HG03460 (cell line): Measurements from ENCODE around the gene UVSSA.

ENCODE experiments used
- ATAC-seq: cut with Tn5 transposase; IDR thresholded peaks from one replicate; pipeline ENCODE4 v1.9.1; 2021; ENCODE audit not compliant: unreplicated experiment

Gene UVSSA

DNA sequence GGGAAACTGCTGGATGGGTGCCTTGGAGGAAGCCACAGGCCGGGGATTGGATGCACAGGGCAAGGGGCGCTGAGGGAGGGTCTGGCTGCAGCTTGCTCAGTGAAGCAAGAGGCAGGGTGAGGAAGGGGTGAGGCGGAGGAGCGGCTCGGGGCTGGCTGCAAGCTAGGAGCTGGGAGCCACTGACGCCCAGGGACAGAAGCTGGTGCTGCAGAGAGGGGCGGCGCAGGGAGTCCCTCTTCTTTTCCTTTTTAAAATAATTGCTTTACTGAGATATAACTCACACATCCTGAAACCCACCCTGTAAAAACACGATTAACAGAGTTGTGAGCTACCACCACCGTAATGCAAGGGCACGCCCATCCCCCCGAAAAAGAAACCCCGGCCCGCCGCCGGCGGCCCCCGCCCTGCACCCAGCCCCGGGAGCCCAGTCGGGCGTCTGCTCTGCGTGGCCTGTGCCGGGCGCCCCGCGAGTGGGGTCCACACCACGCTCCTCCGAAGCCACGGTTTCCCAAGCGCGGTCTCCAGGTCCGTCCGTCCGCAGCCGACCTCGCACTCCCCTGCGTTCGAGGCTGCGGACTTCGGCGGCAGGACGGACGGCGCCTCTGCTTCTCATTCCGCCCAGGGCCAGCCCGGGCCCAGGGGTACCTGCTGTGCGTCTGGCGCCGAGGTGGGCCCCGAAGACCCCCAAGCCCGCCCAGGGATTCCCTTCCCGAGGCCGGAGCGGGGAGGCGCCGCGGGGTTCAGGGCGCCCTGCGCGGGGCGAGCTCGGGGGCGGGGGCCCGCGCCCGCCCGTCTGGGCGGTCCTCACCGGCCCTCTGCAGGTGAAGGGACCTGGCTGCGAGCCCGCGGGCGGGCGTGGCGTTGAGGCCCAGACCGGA lies 866 bp upstream of the UVSSA start:
- ATAC-seq, result peak; percentile 25

GRCh38 chr4:1347410-1347864 lies 429 bp downstream of the UVSSA start:
- peak; percentile 22 for ATAC-seq

GRCh38 chr4:1348014-1348513 lies 1.1 kb downstream of the UVSSA start:
- ATAC-seq, result no peak

- no peak for ATAC-seq
Measured at GRCh38 chr4:1348746-1349145, 1.7 kb downstream of the UVSSA start.

DNA sequence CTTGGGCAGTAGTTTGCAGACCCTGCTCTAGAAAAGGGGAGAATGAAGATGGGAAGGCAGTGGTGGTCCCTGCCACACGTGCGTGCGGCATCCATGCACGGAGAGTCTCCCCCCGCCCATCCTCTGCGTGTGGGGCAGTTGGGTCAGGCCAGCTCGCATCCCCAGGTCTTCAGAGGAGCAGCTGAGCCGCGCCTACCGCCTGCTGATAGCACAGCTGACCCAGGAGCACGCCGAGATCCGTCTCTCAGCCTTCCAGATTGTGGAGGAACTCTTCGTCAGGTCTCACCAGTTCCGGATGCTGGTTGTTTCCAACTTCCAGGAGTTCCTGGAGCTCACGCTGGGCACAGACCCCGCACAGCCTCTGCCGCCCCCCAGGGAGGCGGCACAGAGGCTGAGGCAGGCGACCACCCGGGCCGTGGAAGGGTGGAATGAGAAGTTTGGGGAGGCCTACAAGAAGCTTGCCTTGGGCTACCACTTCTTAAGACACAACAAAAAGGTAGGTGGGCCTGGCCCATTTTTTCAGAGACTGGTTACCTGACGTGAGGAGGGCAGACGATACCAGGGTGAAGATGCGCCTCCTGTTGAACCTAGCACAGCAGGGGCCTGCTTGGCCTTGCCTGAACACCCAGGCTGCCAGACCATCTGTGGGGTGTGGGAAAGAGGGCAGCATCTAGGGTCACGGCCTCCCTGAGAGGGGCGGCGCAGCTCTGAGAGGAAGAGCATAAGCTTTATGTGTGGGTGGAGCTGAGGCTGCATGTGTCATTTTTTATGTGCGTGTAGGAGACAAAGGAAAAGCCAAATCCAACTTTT lies 2.6 kb downstream of the UVSSA start:
- ATAC-seq, result no peak

DNA sequence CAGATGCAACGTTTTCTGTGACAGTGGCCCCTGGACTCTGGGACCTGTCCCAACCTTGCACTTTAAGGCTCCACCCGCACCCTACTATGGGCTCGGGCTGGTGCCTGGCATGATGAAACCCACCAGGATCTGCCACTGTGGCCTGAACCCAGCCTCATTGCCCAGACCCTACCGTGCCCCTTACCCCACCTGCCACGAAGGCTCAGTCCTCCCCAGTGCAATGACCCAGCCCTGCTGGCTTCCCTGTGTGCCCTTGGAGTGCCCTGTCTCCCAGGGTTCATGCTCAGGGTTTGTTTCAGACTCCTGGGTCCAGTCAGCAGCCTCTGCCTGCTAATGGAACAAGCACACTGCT lies 3.1 kb downstream of the UVSSA start:
- no peak for ATAC-seq

DNA sequence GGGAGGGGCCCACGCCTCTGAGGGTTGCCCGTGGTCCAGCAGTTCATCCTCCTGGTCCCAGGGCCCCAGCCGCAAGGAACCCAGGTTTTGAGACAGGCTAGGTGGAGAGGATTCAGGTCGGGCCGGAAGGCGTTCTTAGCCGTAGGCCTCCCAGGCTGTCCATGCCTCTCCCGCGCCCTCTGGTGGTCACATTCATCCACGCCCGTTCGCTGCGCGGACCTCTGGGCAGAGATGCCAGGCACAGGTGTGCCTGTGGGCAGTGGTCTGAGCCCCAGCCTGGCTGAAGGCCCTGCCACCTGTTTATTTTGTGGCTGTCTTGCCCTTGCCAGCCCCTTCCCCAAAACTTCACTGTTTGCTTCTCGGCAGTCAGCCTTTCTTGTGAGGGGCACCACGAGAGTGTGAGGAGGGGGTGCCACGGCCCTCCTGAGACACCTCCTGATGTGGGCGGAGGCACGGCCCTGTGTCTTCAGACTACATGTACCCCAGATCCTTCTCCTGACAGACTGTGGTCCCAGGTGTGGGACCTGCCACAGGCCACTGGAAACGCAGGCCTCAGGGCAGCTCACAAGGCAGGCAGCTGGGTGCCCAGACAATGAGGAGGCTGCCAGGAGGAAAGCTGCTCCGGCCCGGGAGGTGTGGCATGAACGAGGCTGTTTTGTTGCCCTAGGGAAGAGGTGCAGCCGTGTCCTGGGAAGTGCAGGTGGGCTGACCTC lies 5.0 kb downstream of the UVSSA start:
- ATAC-seq, result no peak

DNA sequence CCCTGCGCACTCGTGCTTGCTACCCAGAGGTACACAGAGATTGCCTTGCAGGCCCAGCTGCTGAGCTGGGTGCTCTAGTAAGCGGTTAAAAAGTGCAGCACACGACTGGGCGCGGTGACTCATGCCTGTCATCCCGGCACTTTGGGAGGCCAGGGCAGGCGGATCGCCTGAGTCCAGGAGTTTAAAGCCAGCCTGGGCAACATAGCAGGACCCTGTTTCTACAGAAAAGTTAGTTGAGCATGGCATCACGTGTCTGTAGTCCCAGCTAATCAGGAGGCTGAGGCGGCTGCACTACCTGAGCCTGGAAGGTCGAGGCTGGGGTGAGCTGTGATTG lies 5.5 kb downstream of the UVSSA start:
- no peak for ATAC-seq

DNA sequence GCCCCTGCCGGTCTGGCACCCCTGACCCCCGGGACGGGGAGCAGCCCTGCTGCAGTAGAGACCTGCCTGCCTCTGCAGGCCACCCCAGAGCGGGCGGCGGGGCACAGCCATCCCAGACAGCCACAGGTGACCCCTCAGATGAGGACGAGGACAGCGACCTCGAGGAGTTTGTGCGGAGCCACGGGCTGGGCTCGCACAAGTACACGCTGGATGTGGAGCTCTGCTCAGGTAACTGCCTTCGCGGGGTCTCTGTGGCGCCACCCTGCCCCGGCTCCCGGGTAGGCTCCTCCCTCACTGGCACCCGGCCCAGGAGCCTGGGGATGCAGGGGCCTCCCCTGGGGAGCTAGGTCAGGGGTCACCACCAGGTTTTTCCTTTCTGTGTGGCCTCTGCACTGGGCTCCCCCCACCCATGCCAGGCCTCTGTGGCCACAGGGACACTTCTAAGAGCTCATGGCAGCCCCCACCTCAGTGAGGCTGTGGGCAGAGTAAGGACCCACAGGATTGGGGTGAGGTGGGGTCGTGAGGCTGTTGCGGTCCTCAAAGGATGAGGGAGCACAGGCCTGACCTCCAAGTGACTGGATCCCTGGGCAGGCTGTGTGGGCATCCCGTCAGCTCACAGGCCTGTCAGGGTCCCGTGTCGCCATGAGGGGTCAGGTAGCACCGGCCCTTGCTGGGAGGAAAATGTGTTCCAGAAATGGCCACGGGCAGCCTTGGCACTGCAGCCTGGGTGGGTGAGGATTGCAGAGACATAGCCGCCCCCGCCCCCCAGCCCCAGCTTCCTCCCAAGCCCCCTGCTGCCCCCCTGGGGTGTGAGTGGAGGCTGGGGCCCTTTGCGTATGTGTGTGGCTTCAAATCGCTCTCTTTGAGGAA lies 6.4 kb downstream of the UVSSA start:
- no peak for ATAC-seq

DNA sequence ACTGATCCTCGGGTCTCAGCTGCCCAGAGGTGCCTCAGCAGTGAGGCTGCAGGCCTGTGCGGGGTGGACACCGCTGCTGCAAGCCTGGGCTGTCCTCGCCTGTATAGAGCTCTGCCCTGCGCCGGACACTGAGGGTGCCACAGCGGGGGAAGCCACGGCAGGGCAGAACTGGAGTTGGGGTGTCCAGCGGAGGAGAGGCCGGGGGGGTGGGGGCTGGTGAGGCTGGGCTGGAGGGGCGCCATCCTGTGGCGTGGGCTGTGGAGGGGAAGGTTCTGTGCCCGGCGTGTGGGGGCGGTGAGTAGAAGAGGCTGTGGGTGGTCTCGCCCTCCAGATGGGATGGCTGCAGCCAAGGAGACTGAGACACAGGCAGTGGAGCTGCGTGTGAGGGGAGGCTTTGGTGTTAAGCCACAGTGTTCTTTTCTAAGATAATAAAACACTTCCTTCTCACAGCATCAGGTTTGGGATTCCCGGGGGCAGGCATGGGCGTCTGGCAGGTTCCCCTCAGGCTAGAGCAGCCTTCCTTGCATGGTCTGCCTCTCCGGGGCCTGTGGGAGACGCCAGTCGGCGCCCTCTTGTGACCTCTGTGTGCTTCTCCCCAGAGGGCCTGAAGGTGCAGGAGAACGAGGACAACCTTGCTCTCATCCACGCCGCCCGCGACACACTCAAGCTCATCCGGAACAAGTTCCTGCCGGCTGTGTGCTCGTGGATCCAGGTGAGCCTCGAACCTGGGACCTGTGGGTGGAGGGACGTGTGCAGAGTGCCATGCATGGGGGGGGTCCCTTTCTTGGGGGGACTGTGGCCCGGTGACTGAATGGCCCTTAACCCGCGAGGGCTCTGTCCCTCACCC lies 7.4 kb downstream of the UVSSA start:
- no peak for ATAC-seq

DNA sequence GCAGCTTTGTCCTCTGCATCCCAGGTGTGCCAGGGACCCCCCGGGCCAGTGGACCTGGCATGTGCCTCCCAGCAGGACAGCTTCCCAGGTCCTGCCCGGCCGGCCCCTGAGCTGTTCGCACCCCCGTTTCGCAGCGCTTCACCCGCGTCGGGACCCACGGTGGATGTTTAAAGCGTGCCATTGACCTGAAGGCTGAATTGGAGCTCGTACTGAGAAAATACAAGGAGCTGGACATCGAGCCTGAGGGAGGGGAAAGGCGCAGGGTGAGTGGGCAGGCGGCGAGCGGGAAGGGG lies 7.9 kb downstream of the UVSSA start:
- no peak for ATAC-seq

GRCh38 chr4:1355378-1355777 lies 8.4 kb downstream of the UVSSA start:
- no peak for ATAC-seq

DNA sequence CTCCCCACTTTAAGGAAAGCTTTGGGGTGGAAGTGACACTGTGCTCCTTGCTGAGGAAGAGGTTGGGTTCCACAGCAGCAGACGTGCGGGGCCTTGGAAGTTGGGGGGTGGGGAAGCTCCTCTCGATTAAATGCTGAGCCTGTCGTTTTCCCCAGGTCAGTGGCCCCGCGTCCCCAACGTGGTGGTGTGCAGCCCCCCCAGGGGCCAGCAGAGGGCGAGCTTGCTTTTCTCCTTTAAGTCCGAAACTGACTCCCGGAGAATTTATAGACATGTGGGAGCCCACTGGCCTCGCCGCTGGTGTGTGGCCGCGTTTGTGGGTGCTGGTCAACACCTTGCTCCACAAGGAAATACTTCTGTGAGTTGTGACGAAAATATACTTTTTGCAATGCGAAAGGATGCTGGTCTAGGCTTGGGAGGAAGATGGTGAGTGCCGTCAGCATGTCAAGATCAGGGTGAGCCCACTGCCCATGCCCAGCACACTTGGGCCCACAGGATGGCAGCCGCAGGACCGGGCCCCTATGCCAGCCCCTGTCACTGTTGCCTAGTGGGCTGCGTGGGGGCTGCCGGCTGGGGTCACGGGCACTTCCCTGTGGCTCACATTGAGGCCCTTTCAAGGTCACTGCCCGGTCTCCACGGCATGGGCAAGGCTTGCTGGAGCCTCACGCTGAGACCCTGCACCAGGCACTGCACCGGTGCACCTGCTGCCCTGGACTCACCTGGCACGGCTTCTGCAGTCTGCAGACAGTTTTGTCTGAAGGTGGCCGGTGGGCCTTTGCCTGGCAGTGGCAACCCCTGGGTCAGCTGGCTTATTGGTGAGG lies 9.4 kb downstream of the UVSSA start:
- no peak for ATAC-seq

- ATAC-seq, result no peak
Measured at GRCh38 chr4:1357356-1358248, 10.6 kb downstream of the UVSSA start.

- ATAC-seq, result no peak
Measured at GRCh38 chr4:1358421-1359143, 11.6 kb downstream of the UVSSA start.

DNA sequence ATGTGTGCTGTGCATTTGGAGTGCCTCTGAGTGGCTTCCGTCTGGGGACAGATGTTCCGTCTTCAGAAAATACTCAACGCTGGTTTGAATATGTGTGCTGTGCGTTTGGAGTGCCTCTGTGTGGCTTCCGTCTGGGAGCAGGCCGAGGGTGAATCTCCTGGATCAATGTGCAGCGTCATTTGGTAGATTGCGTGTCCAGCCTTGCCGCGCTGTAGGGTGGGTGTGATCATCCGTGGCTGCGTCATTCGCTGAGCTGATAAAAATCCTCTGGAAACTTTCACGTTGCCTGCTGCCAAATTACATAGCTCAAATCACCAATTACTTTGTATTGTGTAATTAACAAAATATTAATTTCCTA lies 12.1 kb downstream of the UVSSA start:
- no peak for ATAC-seq

DNA sequence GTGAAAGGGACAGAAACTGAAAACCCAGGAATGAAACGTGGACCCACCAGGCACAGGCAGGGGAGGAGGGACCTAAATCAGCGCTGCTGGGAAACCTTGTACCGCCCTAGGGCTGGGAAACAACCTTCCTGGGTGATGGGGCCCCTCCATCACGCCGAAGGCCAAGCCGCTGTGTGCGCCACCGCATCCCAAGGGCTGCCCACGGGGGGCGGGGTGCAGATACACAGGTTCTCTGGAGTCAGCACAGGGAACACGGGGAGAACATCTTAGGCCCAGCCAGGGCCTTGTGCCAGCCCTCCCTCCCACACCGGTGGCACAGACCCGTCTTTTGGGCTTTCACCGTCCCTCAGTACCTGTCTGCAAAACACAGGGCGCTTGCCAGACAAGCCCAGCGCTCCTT lies 13.0 kb downstream of the UVSSA start:
- no peak for ATAC-seq
